GM19372 (cell line): ENCODE measurements around the gene AJUBA.
"Not testable (repeated sequence)": the region's sequence is repeated elsewhere in the genome, so short reads cannot be mapped to it uniquely, and the experiment has no call there.

Source experiments
- ATAC-seq: cut with Tn5 transposase; IDR thresholded peaks from one replicate; pipeline ENCODE4 v1.9.1; 2021; ENCODE audit warnings: mild to moderate bottlenecking, low read depth, moderate library complexity; ENCODE audit not compliant: unreplicated experiment

The AJUBA gene

DNA sequence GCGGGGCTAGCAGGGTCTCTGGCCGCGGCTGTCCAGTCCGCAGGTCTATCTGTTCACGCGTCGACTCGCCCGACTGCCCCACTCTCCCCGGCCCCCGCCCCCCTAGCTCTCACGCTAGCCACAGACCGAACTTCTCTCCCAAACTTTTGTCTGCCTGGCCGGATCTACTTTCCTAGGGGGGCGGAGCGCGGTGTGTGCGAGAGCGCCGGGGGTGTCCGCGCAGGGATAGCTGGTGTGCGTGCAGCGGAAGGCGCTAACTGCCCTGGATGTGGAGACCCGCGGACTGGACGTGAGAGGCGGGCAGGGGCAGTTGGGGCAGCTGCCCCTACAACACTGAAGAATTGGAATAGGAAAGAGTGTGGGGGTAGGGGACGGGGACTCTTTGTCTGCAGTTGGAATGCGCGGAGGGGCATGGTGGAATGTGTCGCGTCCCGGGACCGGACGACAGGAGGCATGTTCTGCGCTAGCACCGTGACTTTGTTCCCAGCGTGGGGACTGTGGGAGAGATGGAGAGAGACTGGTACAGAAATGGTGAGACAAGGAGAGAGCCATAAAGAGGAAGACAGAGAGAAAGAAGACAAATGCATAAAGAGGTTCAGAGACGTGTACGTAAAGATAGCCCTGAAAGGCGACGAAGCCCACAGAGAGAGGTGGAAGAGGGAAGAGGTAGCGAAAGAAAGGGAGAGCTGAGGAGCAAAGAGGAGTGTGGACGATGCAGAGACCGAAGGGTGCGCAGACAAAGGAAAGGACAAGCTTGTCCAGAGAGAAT lies at the start of gene AJUBA:
AJUBA (minus strand) TSS at position 75 of the 769 bp plus-strand sequence. CDS start 285 bp downstream, outside the sequence.
- no peak for ATAC-seq

GRCh38 chr14:23030936-23031335 lies 48.6 kb upstream of the AJUBA start:
- no peak for ATAC-seq

- ATAC-seq, result no peak
Measured at GRCh38 chr14:23028799-23029198, 46.4 kb upstream of the AJUBA start.

DNA sequence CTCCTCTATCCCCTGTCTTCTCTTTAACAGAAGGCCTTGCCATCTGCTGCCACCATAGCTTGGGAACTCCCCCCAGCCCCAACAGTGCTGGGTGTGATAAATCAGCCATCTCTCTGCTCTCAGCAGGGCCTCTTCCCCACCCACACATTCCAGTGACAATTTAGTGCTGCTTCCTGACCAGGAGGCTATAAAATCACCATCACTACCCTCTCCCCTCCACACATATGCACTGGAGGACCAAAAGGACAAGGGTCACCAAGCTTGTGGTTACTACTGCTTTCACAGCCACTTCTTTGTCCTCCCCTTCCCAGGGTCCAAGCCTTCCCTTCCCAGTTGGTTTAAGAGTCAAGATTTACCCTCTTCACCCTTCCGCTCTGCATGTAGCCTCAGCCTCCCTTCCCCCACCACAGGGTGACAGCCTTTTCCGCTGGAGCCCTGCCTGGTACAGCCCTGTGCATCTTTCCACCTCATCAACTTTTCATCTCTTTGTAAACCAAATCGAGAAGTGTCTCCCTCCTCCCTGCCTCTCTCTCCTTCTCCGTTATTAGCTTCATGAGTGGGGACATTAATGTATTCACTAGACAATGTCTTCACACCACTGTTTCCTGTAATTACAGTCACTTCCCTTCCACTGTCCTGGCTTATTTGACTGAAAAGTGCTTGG lies 42.9 kb upstream of the AJUBA start:
- no peak for ATAC-seq

DNA sequence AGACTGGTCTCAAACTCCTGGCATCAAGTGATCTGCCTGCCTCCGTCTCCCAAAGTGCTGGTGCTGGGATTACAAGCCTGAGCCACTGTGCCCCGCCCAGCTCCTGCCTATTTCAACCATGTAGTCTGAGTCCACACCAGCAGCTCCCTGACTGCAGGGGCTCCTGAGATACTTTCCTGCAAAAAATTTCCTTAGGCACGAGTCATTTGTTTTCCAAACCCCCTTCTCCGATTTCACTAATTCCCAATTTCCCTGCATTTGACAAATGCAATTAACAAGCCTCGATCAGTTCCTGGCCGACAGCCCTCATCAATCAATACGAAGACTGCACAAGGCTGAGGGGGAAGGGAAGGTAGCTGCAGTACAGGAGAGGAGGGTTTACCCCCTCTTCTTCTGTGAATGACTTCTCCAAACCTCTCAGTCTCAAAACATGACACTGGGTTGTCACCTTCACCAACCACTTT lies 42.3 kb upstream of the AJUBA start:
- no peak for ATAC-seq

DNA sequence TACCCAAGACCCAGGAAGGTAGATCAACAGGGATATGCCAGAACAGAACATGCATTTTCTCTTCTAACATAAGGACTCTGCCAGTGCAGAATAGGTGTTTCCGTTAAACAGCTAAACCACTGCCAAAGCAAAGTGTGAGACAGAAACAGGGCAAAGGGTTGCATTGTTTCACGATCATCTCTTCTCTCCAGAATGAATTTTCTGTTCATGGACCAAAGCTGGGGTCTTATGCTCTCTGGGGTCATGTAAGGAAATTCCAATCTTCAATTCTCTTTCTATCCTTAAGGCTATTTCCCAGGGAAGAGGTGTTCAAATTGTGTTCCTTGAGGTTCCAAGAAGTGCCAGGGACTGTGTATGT lies 41.4 kb upstream of the AJUBA start:
- no peak for ATAC-seq

DNA sequence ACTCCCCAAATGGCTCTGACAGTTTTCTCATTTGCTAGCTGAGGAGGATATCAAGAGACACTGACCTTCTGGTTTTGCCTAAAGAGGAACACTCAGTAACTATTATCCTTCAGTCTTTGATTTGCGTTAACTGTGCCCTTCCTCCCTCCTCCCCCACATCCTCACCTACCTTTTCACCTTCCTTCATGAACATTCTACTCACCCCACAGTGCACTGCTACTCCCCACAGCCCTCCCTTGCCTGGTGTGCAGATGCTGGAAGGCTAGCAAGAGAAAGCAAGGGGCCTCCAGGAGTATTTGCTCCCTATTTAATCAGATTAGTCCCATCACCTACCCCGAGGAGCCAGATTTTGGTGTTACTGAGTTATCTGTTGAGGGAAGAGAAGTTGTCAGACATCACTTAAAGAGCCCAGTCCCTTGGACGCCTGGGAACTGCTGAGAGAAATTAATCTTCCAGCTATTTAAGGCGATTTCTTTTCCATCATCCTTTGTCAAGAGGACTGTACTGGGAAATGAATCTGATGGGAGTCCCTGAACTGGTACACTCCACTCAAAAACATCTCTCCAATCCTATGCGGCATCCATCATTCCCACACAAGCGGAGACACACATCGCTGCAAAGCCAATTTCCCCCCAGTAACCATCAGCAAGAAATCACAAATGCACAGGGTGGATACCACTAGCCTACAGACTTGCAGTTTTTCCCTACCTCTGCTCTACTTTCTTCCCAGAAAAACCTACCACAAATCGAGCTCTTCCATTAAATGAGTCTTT lies 40.9 kb upstream of the AJUBA start:
- no peak for ATAC-seq

GRCh38 chr14:23021889-23022442 lies 39.6 kb upstream of the AJUBA start:
- ATAC-seq, result no peak

- ATAC-seq, result no peak
Measured at GRCh38 chr14:23021434-23021833, 39.1 kb upstream of the AJUBA start.

GRCh38 chr14:23020143-23021128 lies 38.1 kb upstream of the AJUBA start:
- ATAC-seq, result no peak

DNA sequence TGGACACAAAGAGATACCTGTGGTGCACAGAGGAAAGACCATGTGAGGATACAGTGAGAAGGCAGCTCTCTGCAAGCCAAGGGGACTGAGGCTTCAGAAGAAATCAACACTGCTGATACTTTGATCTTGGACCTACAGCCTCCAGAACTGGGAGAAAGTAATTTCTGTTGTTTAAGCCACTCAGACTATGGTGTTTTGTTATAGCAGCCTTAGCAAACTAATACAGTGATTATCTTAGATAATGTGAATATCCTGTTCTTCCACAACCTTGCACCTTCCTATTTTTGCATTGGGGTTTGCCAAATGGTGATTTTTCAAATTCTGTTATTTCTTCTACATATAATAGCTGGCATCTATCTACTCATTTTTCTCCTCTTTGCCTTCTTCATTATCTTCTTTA lies 35.8 kb upstream of the AJUBA start:
- no peak for ATAC-seq

DNA sequence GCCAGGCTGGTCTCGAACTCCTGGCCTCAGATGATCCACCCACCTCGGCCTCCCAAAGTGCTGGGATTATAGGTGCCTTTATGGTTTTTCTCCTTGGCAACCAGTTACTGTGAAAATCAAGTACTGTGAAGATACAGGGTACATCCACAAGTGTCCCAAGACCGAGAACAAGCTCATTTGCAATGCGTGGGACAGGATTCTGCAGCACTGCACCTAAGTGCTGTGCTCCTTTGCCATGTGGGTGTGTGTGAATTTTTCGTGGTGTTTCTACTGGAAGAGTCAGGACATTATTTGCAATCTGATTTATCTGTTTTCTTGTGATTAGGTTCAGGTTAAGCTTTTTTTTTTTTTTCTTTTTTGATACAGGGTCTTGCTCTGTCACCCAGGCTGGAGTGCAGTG lies 34.7 kb upstream of the AJUBA start:
- ATAC-seq, result no peak

- ATAC-seq, result no peak
Measured at GRCh38 chr14:23015618-23016017, 33.3 kb upstream of the AJUBA start.

GRCh38 chr14:23013749-23014054 lies 31.4 kb upstream of the AJUBA start:
- not testable (repeated sequence) for ATAC-seq

DNA sequence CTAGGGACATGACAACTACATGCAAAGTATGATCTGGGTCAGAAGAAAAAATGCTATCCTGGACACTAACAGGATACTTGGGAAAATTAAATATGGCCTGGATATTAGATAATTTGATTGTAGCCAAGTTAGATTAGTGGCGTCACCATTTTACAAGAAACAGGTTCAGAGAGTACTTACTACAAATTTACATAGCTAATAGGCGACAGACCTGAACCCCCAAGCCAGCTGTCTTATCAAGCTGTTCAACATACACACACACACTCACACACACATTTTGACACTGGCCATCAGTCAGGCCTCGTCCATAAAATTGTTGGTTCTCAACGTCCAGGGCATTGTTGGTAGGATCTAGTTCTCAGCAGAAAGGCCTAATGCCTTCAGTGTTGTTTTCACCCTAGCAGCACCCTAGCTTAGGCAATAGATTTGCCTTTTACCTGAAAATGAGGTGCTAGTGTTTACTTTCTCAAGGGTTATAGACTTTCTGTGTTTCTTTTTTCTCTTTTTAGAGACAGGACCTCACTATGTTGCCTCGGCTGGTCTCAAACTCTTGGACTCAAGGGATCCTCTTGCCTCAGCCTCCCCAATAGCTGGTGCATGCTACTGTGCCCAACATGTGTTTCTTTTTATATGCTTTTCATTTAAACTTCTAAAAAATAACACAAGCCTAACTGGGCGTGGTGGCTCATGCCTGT lies 30.9 kb upstream of the AJUBA start:
- no peak for ATAC-seq

GRCh38 chr14:23009939-23010726 lies 27.8 kb upstream of the AJUBA start, which contains the start of gene C14orf93:
Gene C14orf93, minus strand, starts transcription at chr14:23010143. Its CDS starts 11,120 bp downstream, at chr14:22999023.
- peak; percentile 40 for ATAC-seq

GRCh38 chr14:23009483-23009938 lies 27.2 kb upstream of the AJUBA start:
- no peak for ATAC-seq

- no peak for ATAC-seq
Measured at GRCh38 chr14:23008831-23009230, 26.5 kb upstream of the AJUBA start.
